Measurements from ENCODE around the gene GSX2.

DNA sequence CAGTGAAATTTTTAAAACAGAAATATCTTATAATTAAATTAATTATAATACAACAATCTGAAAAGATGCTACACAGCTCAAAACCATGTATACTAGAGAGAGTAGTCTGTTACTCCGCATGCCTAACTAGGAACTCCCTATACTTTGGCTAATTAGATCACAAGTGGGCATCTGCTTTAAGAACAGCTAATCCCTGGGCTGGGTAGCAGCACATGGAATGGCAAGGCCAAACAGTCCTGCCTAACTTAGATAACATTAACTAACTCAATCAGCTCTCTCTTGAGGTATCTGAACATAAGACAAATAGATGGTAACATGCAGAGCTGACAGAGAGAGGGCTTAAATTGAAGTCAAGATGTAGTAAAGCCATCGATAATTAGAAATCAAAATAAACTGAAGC is 45.5 kb upstream of the GSX2 start:
- TF ChIP-seq, protein P1, sequence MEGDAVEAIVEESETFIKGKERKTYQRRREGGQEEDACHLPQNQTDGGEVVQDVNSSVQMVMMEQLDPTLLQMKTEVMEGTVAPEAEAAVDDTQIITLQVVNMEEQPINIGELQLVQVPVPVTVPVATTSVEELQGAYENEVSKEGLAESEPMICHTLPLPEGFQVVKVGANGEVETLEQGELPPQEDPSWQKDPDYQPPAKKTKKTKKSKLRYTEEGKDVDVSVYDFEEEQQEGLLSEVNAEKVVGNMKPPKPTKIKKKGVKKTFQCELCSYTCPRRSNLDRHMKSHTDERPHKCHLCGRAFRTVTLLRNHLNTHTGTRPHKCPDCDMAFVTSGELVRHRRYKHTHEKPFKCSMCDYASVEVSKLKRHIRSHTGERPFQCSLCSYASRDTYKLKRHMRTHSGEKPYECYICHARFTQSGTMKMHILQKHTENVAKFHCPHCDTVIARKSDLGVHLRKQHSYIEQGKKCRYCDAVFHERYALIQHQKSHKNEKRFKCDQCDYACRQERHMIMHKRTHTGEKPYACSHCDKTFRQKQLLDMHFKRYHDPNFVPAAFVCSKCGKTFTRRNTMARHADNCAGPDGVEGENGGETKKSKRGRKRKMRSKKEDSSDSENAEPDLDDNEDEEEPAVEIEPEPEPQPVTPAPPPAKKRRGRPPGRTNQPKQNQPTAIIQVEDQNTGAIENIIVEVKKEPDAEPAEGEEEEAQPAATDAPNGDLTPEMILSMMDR (IDR thresholded peaks at IDR 0.05) = no peak
- no peak for TF ChIP-seq POLR2A (IDR thresholded peaks at IDR 0.05)
